Fibroblast of lung (primary cell): ENCODE results near the gene RFX8.

ENCODE experiments used
- CTCF ChIP-seq, 2 donors: IDR thresholded peaks in 1 of 2; conservative IDR thresholded peaks in 1 of 2; 1 replicate in 1 of 2; 2 replicates in 1 of 2; pipeline ENCODE4 v1.5.1; 2011 to 2012; ENCODE audit warnings: low read length in 2 of 2, control low read depth in 1 of 2, inconsistent platforms in 1 of 2, low read depth in 1 of 2, mild to moderate bottlenecking in 1 of 2
- EZH2 ChIP-seq: IDR thresholded peaks from 2 replicates; pipeline ENCODE4 v1.5.1; 2012; ENCODE audit warnings: low read length, control low read depth, mild to moderate bottlenecking; ENCODE audit errors: missing control alignments

DNA sequence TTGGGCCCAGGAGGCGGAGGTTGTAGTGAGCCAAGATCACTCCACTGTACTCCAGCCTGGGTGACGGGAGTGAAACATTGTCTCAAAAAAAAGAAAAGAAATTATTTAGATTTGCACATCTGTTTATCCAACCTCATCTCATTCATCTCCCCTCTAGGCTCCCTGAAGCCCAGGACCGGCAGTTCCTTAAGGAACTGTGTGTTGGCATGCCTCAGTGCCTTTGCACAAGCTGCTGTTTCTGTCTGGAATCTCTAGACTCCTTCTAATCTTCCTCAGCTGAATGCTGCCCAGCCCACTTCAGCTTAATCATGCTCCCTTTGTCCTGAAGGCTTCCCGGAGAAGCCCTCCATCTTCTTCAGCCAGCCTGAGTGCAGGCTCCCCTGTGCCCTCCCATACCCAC is 10.9 kb upstream of the RFX8 start:
- TF ChIP-seq CTCF (conservative IDR thresholded peaks at IDR 0.05 in 1 of 2, IDR thresholded peaks at IDR 0.05 in 1 of 2; ENCODE audit: low read depth in 1 of 2, low read length in 2 of 2) (no peak), EZH2 (no peak)
